Measurements from ENCODE around the gene EPDR1.

EPDR1 gene

GRCh38 chr7:37964196-37964595, 43.8 kb downstream of the EPDR1 start:
- no peak overlapping the region for H3K4me3 ChIP-seq (ENCODE audit: low read length)

DNA sequence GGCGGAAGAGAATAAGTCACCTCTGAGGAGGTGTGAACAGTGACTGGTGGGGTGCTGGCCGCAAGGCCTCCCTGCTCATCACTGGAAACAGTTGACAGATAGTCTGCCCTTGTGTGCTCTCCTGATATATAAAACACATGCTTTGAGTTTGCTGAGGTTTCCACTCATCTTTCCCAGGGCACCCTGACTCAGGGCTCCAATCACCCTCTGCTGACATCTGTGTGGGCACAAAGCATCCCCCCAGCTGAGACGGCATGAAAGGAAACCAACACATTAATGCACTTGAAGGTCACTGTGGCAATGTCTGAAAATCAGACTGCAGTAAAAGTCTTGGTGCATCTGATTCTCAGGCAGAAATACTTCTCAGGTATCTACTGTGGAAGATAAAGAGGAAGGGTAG, 49.8 kb downstream of the EPDR1 start:
- H3K4me3 ChIP-seq (ENCODE audit: low read length) = no peak overlapping the region
- DNase-seq (ENCODE audit: low read depth, low spot score) = no peak

More at GRCh38 chr7:37964196-37964595, 43.8 kb downstream of the EPDR1 start:
- no peak for DNase-seq (ENCODE audit: low read depth, low spot score)

GRCh38 chr7:37971491-37971890, 51.1 kb downstream of the EPDR1 start:
- DNase-seq (ENCODE audit: low read depth, low spot score) = no peak
- H3K4me3 ChIP-seq (ENCODE audit: low read length) = no peak overlapping the region

DNA sequence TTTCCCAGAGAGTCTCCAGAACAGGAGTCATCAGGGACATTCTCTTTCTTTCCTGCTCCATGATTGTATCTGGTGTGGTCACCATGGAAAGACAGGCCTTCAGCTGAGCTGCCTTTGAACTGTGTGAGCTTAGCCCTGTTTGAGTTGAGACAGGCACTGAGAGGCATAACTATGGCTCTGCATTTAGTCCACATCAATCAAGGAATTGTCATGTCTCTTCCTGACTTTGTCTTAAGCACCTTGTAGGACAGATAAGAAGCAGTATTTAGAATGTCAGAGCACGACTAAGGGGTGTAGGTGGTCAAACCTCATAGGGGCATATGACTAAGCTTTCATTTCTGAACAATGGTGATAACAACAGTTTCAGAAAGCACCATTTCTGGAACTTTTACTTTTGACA, 53.5 kb downstream of the EPDR1 start:
- H3K4me3 ChIP-seq (ENCODE audit: low read length) = no peak overlapping the region
- DNase-seq (ENCODE audit: low read depth, low spot score) = no peak

DNA sequence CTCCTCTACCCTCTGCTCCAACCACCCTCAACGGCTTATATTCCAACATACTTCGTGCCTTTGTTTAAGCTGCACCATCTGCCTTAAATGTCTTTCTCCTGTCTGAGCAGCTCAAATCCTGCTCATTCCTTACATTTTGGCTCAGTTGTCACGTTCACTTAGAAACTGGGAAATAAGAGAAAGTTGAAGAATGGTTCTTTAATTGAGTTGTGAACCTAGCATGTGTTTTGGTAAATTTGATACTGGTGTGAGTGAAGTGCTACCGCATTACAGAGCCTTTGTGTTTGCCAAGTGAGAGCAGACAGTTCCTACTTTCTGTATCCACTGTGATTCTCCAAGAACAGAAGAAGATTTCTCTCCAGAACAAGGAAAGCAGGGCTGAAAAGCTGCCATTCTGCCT, 54.3 kb downstream of the EPDR1 start:
- H3K4me3 ChIP-seq (ENCODE audit: low read length) = no peak overlapping the region
- DNase-seq (ENCODE audit: low read depth, low spot score) = no peak

- no peak overlapping the region for H3K4me3 ChIP-seq (ENCODE audit: low read length)
- no peak for DNase-seq (ENCODE audit: low read depth, low spot score)
These were observed 56.8 kb downstream of the EPDR1 start for GRCh38 chr7:37977243-37977642.

- DNase-seq (ENCODE audit: low read depth, low spot score) = no peak
- H3K4me3 ChIP-seq (ENCODE audit: low read length) = no peak overlapping the region
These were observed 61.2 kb downstream of the EPDR1 start for GRCh38 chr7:37981664-37982063.

GRCh38 chr7:37982423-37982822, 62.0 kb downstream of the EPDR1 start:
- H3K4me3 ChIP-seq (ENCODE audit: low read length) = no peak overlapping the region

DNA sequence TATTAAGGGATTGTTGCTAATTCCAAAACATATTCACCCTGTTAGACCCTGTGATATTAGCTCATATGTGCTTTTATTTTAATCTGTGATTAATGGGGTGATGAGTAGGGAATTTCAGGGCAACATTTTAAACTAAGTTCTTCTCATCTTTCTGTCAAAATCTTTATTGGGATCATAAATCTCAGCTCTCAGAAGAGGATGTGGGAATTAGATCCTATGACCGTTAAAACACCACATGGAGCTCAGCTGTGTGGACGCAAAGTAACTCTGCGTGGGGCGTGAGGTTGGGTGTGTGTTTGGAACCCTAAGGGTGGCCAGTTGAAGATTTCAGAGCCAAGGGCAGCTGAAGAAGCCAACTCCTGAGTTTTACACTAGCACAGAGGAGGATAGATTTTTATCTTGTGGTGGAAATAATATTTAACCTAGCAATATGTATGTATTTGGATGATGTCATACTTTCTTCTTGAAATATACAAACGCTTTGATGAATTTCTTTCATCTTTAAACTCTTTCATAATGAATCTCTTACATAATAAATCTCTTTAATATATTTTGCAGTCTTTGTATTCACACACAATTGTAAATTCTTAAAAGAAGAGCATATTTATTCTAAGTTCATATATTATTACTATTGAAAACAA, 64.4 kb downstream of the EPDR1 start:
- H3K4me3 ChIP-seq (ENCODE audit: low read length) = no peak overlapping the region
- DNase-seq (ENCODE audit: low read depth, low spot score) = no peak

More at GRCh38 chr7:37982423-37982822, 62.0 kb downstream of the EPDR1 start:
- no peak for DNase-seq (ENCODE audit: low read depth, low spot score)

GRCh38 chr7:37986908-37987330, 66.5 kb downstream of the EPDR1 start:
- H3K4me3 ChIP-seq (ENCODE audit: low read length) = no peak overlapping the region
- no peak for DNase-seq (ENCODE audit: low read depth, low spot score)

DNA sequence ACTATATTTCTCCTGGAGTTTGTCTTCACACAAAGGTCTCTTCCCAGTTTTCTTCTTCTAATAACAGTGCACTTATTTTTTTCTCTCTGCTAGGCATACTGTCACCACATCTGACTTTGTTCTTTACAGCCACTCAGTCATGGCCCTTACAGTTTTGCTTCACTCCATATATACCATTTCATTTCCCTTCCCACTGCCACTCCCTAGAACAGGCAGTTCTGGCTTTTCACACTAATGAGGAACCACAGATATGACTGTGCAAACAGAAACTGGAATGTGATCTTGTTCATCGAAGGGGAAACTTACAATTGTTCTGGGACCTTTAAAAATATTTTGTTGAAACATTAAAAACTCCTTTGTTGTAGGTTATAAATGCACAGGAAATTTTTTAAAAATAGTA, 67.3 kb downstream of the EPDR1 start:
- no peak for DNase-seq (ENCODE audit: low read depth, low spot score)
- H3K4me3 ChIP-seq (ENCODE audit: low read length) = no peak overlapping the region

- DNase-seq (ENCODE audit: low read depth, low spot score) = no peak
- H3K4me3 ChIP-seq (ENCODE audit: low read length) = no peak overlapping the region
These were observed 68.5 kb downstream of the EPDR1 start for GRCh38 chr7:37988721-37989650.

- DNase-seq (ENCODE audit: low read depth, low spot score) = no peak
- no peak overlapping the region for H3K4me3 ChIP-seq (ENCODE audit: low read length)
These were observed 69.9 kb downstream of the EPDR1 start for GRCh38 chr7:37990337-37990736.

DNA sequence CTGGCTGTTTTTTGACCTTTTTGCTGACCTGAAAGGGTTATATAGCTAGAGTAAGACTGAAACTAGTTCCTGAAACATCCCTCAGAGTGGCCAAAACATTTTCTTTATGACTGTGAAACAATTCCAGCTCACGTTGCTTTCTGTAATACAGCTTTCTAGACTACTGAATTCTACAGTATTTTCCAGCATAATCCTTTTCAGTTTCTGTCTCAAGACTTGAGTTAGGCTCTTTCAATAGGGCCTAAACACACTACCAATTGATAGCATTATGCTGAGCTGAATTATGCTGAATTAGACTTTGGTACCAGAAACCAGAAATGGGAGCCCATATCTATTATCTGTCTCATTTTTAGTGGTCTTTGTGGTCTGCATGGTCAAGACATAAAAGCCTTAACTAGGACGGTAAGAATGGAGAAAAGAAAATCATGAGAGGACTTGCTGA, 72.6 kb downstream of the EPDR1 start:
- no peak for DNase-seq (ENCODE audit: low read depth, low spot score)

GRCh38 chr7:37999673-38000072, 79.2 kb downstream of the EPDR1 start:
- H3K4me3 ChIP-seq (ENCODE audit: low read length) = no peak overlapping the region
- DNase-seq (ENCODE audit: low read depth, low spot score) = no peak

More for the DNA sequence above, 72.6 kb downstream of the EPDR1 start:
- no peak overlapping the region for H3K4me3 ChIP-seq (ENCODE audit: low read length)

- H3K4me3 ChIP-seq (ENCODE audit: low read length) = no peak overlapping the region
- DNase-seq (ENCODE audit: low read depth, low spot score) = no peak
These were observed 79.8 kb downstream of the EPDR1 start for GRCh38 chr7:38000272-38000671.
